ENCODE measurements around the gene TMEM163. TPM values are rescaled to one million over a fixed set of nuclear protein-coding genes. Genes with fewer than 3 reads are reported as not detected.

The TMEM163 gene
- polyA plus RNA-seq, 1 donor from 2014 or later = 3.5 TPM

- Histone ChIP-seq H3K9me3 (ENCODE audit: low read length) (no peaks in the 10 kb centered on the region), H3K9ac (ENCODE audit: low read length) (no peak overlapping the region), H3K9me2 (ENCODE audit: insufficient read depth, low read length) (no peaks in the 10 kb centered on the region), H3K79me2 (replicated peaks; ENCODE audit: insufficient read depth, low read length) (no peaks in the 10 kb centered on the region), H3K27me3 (ENCODE audit: insufficient read depth, low read depth, low read length) (no peaks in the 10 kb centered on the region), H3K4me2 (ENCODE audit: low read length) (no peak overlapping the region), H3K36me3 (ENCODE audit: insufficient read depth, low read length) (no peaks in the 10 kb centered on the region), H3K27ac (ENCODE audit: low read length) (no peak overlapping the region), H4K20me1 (ENCODE audit: insufficient read depth) (no peaks in the 10 kb centered on the region), H3F3A (ENCODE audit: insufficient read depth, low read length, poor library complexity, severe bottlenecking) (no peaks in the 10 kb centered on the region), H2AFZ (ENCODE audit: low read depth, low read length) (no peak overlapping the region), H3K4me3 (ENCODE audit: low read length) (no peak overlapping the region)
- TF ChIP-seq MXI1 (conservative IDR thresholded peaks at IDR 0.05; ENCODE audit: poor library complexity, severe bottlenecking) (no peak), CTCF (IDR thresholded peaks at IDR 0.05; ENCODE audit: poor library complexity, severe bottlenecking) (no peak), SMC3 (conservative IDR thresholded peaks at IDR 0.05; ENCODE audit: poor library complexity) (no peak)
These were observed 219.4 kb downstream of the TMEM163 start for GRCh38 chr2:134499307-134499926.

GRCh38 chr2:134498654-134499053, 220.1 kb downstream of the TMEM163 start:
- no peaks in the 10 kb centered on the region for H3F3A ChIP-seq (ENCODE audit: insufficient read depth, low read length, poor library complexity, severe bottlenecking)
- no peak overlapping the region for H3K4me2 ChIP-seq (ENCODE audit: low read length)
- no peak overlapping the region for H3K27ac ChIP-seq (ENCODE audit: low read length)
- no peak for TF ChIP-seq EZH2 (IDR thresholded peaks at IDR 0.05; ENCODE audit: borderline replicate concordance, insufficient read depth, low read length, poor library complexity, severe bottlenecking)
- no peak for TF ChIP-seq REST (IDR thresholded peaks at IDR 0.05; ENCODE audit: borderline replicate concordance)
- no peak for TF ChIP-seq SMC3 (conservative IDR thresholded peaks at IDR 0.05; ENCODE audit: poor library complexity)
- TF ChIP-seq POLR2AphosphoS5 (IDR thresholded peaks at IDR 0.05) = no peak
- TF ChIP-seq CTCF (IDR thresholded peaks at IDR 0.05; ENCODE audit: poor library complexity, severe bottlenecking) = no peak
- no peak overlapping the region for H3K4me3 ChIP-seq (ENCODE audit: low read length)
- no peaks in the 10 kb centered on the region for H3K36me3 ChIP-seq (ENCODE audit: insufficient read depth, low read length)
- no peaks in the 10 kb centered on the region for H3K9me3 ChIP-seq (ENCODE audit: low read length)
- H2AFZ ChIP-seq (ENCODE audit: low read depth, low read length) = no peak overlapping the region
- no peaks in the 10 kb centered on the region for H3K9me2 ChIP-seq (ENCODE audit: insufficient read depth, low read length)
- no peaks in the 10 kb centered on the region for H3K79me2 ChIP-seq (replicated peaks; ENCODE audit: insufficient read depth, low read length)
- H3K27me3 ChIP-seq (ENCODE audit: insufficient read depth, low read depth, low read length) = no peaks in the 10 kb centered on the region
- no peak overlapping the region for H3K9ac ChIP-seq (ENCODE audit: low read length)
- no peaks in the 10 kb centered on the region for H4K20me1 ChIP-seq (ENCODE audit: insufficient read depth)
